Coronary artery (tissue), 2 donors: ENCODE data around the gene LAPTM4A.
"Not testable (repeated sequence)": the region's sequence is repeated elsewhere in the genome, so short reads cannot be mapped to it uniquely, and the experiment has no call there.

Experiments used
- DNase-seq: peaks from one replicate; pipeline ENCODE4 v3.0.0-alpha.2; 2017; ENCODE audit warnings: low spot score
- H3K27ac ChIP-seq, 2 donors: fragments of 200-600 bp; sonication (generic); one replicate each; pipeline ENCODE4 v1.5.1; 2016 to 2019
- H3K4me3 ChIP-seq: fragments of 200-600 bp; sonication (generic); 2 replicates; pipeline ENCODE4 v1.5.1; 2016; ENCODE audit warnings: mild to moderate bottlenecking, moderate library complexity
- TF ChIP-seq, protein P1 (sequence below): fragments of 200-600 bp; sonication (generic); IDR thresholded peaks from one replicate; pipeline ENCODE4 v1.5.1; 2019; ENCODE audit warnings: antibody characterized with exemption

Gene LAPTM4A

DNA sequence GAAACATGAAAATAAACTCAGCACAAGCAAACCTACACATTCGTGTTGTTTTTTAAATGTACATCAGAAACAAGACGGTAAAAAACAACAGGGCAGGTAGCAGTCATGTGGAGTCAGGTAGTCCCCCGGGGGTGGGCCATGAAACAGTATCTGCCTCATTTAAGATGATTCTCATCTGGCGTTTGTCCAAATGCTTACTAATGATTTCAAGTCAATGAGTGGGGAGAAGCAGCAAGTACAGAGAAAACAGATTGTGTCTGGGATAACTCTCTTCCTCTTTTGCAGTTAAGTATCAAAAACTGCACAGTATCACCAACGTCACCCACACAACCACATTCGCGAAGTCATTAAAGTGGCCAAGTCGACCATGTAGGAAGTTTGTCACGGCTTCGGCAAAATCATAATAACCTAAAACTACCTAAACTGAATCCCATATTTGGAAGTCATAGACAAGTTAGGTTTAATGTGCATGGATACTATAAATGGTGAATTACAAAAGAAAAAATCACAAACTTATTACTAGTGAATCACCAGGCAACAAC, 1.3 kb downstream of the LAPTM4A start:
- Histone ChIP-seq H3K4me3 (peak overlapping the region; percentile 94), H3K27ac (peak overlapping the region; percentile 99)
- DNase-seq: no peak
- TF ChIP-seq, protein P1, sequence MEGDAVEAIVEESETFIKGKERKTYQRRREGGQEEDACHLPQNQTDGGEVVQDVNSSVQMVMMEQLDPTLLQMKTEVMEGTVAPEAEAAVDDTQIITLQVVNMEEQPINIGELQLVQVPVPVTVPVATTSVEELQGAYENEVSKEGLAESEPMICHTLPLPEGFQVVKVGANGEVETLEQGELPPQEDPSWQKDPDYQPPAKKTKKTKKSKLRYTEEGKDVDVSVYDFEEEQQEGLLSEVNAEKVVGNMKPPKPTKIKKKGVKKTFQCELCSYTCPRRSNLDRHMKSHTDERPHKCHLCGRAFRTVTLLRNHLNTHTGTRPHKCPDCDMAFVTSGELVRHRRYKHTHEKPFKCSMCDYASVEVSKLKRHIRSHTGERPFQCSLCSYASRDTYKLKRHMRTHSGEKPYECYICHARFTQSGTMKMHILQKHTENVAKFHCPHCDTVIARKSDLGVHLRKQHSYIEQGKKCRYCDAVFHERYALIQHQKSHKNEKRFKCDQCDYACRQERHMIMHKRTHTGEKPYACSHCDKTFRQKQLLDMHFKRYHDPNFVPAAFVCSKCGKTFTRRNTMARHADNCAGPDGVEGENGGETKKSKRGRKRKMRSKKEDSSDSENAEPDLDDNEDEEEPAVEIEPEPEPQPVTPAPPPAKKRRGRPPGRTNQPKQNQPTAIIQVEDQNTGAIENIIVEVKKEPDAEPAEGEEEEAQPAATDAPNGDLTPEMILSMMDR: no peak

DNA sequence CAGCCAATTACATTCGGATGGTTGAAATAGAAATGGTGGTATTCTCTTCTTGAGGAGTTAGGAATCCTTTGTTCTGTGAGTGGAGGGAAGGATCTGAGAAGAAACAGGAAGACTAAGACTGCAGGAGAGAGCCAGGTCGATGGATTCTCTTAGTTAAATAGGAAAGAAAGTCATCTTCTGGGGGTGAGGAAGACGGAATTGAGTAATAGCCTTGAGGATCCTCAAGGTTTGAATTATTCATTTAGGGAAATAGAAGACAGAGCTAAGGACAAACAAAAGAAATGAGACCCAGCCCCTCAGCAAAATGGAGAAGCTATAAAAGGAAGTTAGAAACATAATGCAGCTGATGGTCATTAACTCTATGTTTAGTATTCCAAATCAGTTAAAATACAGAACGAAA, 1.8 kb downstream of the LAPTM4A start:
- H3K4me3 ChIP-seq: peak overlapping the region; percentile 94
- TF ChIP-seq, protein P1: no peak
- peak overlapping the region; percentile 99 for H3K27ac ChIP-seq
- DNase-seq: no peak

DNA sequence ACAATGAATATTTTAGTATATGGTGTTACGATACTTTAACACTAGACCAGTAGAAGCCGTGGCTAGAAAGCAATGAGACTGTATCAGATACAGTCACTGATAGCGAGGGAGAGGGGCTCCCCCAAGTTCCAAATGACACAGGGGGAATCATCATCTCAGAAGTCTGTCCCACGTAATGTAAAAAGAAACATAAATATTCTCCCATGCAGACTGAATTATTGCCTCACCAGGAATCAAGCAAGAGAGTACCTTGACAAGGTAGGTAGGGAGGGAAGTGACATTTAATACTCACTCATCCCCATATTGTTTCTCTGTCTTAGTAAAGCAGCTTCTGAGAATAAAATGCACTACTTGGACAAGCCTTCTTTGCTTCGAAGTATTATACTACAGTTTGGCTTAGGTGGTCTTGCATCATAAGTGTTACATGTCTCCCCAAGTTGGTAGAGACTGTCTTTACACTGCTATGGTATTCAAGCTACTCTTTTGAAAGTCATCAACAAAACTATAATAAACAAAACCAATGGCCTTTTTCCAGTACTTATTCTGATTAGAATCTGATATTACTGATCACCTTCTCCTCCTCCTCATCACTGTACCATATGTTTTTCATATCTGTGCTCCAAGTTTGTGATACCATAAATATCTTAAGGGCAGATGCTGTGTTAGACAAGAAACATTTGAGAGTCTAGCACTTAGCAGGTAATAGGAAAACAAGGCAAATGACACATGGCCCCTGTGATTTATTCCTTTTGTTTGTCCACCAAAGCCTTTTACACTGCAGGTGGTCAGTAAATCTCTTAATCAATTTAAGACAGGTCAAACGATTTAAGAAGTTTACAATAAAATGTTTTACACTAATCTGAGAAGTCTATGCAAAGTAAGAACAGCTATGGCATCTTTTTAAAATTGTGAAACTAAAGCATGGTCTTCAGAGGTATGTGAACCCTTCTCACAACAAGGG, 2.7 kb downstream of the LAPTM4A start:
- H3K27ac ChIP-seq: peak overlapping the region; percentile 99
- peak overlapping the region; percentile 94 for H3K4me3 ChIP-seq
- no peak for DNase-seq
- TF ChIP-seq, protein P1: no peak

DNA sequence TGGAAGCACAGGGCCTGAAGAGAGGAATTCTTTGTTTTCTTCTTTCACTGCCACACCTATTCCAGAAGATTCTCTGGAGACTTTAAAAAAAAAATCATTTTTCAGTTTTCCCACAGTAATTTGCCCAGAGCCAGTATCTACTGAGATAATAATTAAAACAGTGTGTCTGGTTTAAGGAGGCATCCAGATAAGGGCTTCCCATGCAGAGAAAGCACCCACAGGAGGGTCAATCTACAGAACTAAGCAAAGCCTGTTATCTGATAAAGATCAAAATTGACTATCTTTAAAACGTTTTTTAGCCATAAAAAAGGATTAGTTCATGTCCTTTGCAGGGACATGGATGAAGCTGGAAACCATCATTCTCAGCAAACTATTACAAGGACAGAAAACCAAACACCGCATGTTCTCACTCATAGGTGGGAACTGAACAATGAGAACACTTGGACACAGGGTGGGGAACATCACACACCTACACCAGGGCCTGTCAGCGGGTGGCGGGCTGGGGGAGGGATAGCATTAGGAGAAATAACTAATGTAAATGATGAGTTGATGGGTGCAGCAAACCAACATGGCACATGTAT, 5.6 kb downstream of the LAPTM4A start:
- not testable (repeated sequence) for H3K4me3 ChIP-seq, DNase-seq

DNA sequence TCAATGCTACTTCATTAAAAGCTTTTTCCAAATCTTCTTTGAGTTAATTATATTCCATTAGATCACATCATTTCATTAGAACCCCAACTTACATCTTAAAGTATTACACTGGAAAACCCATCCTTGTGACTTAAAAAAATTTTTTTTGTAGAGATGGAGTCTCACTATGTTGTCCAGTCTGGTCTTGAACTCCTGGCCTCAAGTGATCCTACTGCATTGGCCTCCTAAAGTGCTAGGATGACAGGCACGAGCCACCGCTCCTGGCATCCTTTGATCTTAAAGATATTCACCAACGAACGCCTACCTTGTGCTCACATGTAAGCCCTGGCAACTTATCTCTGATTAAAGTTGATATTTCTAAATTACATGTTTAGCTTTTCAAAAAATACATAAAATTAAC, 6.7 kb downstream of the LAPTM4A start:
- TF ChIP-seq, protein P1: no peak
- H3K27ac ChIP-seq: no peak overlapping the region
- DNase-seq: no peak
- no peak overlapping the region for H3K4me3 ChIP-seq

More for the DNA sequence above, 5.6 kb downstream of the LAPTM4A start:
- H3K27ac ChIP-seq: not testable (repeated sequence)

DNA sequence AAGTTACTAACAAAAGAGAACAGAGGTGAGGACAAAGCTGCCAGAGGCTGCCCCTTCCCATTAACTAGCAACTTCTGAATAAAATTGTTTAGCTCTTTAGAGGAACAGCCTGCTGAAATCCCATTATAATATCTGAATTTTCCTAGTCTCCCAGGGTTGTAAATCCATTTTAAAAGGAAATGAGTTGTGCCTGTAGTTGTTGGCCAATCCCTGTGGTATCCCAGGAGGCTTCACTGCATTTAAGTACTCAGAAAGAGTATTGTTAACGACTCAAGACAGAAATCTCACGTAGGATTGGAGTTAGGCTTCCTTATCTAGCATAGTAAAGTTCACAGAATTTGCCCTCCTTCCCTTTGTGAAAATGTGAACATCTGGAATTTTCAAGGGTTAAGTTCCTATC, 8.9 kb downstream of the LAPTM4A start:
- no peak for DNase-seq
- no peak overlapping the region for H3K27ac ChIP-seq
- no peak overlapping the region for H3K4me3 ChIP-seq
- TF ChIP-seq, protein P1: no peak

DNA sequence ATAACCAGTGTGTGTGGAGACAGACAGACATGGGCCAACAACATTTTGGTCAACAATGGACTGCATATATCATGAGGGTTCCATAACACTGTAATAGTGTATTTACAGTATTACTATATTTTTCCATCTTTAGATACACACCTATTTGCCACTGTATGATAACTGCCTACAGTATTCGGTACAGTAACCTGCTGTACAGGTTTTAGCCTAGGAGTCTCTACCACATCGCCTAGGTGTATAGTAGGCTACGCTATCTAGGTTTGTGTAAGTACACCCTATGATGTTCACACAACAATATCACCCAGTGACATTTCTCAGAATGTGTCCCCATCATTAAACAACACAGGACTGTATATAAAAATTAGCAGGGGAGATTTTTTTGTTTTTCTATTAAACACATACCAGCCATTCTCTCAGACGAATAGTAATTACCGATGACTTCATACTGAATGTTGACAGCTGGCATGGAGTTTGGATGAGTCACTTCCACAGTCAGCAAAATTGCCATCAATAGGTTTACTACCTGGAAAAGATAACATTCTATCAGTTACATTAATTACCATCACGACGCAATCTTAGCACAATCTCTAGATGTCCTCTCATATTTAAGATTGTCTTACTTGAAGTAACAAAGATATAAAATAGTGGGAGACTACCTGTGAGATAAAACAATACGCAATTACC, 10.8 kb downstream of the LAPTM4A start:
- DNase-seq: no peak
- TF ChIP-seq, protein P1: no peak
- H3K27ac ChIP-seq: no peak overlapping the region
- H3K4me3 ChIP-seq: no peak overlapping the region
